Endothelial cell (in vitro differentiated cells): ENCODE measurements around the gene VPS54. TPM values are rescaled to one million over a fixed set of nuclear protein-coding genes. Genes with fewer than 3 reads are reported as not detected.

Experiments used
- DNase-seq: peaks from one replicate; pipeline ENCODE4 v3.0.0; 2021; ENCODE audit warnings: low spot score
- H3K27ac Mint-ChIP-seq: one replicate; pipeline ENCODE4 v1.8.0; 2021; ENCODE audit warnings: mixed read lengths, inconsistent platforms; ENCODE audit not compliant: unreplicated experiment
- H3K27me3 Mint-ChIP-seq: one replicate; pipeline ENCODE4 v1.8.0; 2021; ENCODE audit warnings: mild to moderate bottlenecking, moderate library complexity, mixed read lengths, inconsistent platforms; ENCODE audit not compliant: unreplicated experiment
- H3K36me3 Mint-ChIP-seq: one replicate; pipeline ENCODE4 v1.8.0; 2021; ENCODE audit warnings: mild to moderate bottlenecking, low read depth, mixed read lengths, inconsistent platforms; ENCODE audit not compliant: unreplicated experiment
- H3K4me1 Mint-ChIP-seq: one replicate; pipeline ENCODE4 v1.8.0; 2021; ENCODE audit warnings: mild to moderate bottlenecking, mixed read lengths, inconsistent platforms; ENCODE audit not compliant: unreplicated experiment
- H3K4me3 Mint-ChIP-seq: one replicate; pipeline ENCODE4 v1.8.0; 2021; ENCODE audit warnings: mild to moderate bottlenecking, mixed read lengths, inconsistent platforms; ENCODE audit not compliant: unreplicated experiment
- H3K9me3 Mint-ChIP-seq: one replicate; pipeline ENCODE4 v1.8.0; 2021; ENCODE audit warnings: mixed read lengths, inconsistent platforms; ENCODE audit not compliant: unreplicated experiment
- long read RNA-seq: library from polyadenylated mRNA; unstranded; transcript quantifications from one replicate; pipeline ENCODE4 v2.0.0, GENCODE V29; 2020; ENCODE audit not compliant: unreplicated experiment
- total RNA-seq: library from RNA; stranded (reverse); fragmentation: NEBNext Ultra II Directional; extraction: Animal tissue kit (Norgen Biotek cat#: 25700); gene quantifications from one replicate; pipeline ENCODE4 v1.2.1, GENCODE V29; 2021; ENCODE audit not compliant: unreplicated experiment
- TF ChIP-seq, protein P1 (sequence below): fragments of 200-600 bp; sonication (generic); IDR thresholded peaks from one replicate; pipeline ENCODE4 v1.5.0; 2021; ENCODE audit warnings: antibody characterized with exemption; ENCODE audit not compliant: unreplicated experiment

VPS54 gene, protein sequence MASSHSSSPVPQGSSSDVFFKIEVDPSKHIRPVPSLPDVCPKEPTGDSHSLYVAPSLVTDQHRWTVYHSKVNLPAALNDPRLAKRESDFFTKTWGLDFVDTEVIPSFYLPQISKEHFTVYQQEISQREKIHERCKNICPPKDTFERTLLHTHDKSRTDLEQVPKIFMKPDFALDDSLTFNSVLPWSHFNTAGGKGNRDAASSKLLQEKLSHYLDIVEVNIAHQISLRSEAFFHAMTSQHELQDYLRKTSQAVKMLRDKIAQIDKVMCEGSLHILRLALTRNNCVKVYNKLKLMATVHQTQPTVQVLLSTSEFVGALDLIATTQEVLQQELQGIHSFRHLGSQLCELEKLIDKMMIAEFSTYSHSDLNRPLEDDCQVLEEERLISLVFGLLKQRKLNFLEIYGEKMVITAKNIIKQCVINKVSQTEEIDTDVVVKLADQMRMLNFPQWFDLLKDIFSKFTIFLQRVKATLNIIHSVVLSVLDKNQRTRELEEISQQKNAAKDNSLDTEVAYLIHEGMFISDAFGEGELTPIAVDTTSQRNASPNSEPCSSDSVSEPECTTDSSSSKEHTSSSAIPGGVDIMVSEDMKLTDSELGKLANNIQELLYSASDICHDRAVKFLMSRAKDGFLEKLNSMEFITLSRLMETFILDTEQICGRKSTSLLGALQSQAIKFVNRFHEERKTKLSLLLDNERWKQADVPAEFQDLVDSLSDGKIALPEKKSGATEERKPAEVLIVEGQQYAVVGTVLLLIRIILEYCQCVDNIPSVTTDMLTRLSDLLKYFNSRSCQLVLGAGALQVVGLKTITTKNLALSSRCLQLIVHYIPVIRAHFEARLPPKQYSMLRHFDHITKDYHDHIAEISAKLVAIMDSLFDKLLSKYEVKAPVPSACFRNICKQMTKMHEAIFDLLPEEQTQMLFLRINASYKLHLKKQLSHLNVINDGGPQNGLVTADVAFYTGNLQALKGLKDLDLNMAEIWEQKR
- total RNA-seq: 13.6 TPM
- long read RNA-seq: 0 reads

DNA sequence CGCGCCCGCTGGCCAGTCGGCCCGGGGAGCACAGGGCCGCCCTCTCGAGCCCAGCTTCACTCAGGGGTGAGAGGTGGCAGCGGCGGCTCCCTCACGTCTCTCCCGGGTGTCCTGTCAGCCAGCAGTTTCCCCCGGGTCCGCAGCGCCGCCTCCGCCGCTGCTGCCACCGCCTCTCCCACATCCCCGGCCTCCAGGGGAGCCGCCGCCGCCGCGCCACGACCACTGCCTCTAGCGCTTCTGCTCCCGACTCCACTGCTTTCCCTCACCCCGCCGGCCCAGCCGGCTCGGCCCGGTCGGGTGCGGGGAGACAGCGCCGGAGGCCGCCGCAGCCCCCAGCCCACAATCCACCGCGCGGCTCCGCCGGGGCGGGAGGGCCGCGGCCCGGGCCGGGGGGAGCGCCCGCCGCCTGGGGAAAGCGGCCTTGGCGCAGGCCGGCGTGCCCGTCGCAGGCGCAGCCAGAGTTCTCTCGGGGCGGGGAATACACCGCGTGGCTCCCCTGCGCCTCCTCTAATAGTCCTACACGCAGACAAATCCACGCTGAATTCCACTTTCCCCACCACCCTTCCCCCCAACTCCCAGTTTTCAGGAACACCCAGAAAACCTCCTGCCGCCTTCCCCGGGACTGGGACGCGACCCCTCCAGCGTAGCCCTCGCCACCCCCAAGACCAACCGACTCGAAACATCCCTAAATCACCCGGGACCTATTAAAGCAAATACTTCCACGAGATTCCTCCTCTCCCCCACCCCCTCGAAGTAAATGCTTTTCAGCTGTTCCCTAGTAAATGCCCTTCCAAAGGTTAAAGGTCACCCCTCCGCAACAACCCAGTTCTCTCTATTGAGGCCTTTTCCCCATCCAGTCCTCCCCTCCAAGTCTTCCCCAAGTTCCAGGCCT lies at the start of gene VPS54:
Gene VPS54 (minus strand): TSS at position 346 of the 892 bp plus-strand sequence. CDS start 35,429 bp downstream, outside the sequence.
- Mint-ChIP-seq H3K27me3 (peaks cover 12% of the 10 kb centered on the region), H3K4me1 (peaks cover 32% of the 10 kb centered on the region), H3K36me3 (peaks cover 10% of the 10 kb centered on the region), H3K27ac (peak within 1 kb of the TSS; percentile 97), H3K4me3 (peak within 1 kb of the TSS; percentile 98), H3K9me3 (no peaks in the 10 kb centered on the region)
- peak; percentile 63 for DNase-seq
- TF ChIP-seq, protein P1, sequence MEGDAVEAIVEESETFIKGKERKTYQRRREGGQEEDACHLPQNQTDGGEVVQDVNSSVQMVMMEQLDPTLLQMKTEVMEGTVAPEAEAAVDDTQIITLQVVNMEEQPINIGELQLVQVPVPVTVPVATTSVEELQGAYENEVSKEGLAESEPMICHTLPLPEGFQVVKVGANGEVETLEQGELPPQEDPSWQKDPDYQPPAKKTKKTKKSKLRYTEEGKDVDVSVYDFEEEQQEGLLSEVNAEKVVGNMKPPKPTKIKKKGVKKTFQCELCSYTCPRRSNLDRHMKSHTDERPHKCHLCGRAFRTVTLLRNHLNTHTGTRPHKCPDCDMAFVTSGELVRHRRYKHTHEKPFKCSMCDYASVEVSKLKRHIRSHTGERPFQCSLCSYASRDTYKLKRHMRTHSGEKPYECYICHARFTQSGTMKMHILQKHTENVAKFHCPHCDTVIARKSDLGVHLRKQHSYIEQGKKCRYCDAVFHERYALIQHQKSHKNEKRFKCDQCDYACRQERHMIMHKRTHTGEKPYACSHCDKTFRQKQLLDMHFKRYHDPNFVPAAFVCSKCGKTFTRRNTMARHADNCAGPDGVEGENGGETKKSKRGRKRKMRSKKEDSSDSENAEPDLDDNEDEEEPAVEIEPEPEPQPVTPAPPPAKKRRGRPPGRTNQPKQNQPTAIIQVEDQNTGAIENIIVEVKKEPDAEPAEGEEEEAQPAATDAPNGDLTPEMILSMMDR: no peak

DNA sequence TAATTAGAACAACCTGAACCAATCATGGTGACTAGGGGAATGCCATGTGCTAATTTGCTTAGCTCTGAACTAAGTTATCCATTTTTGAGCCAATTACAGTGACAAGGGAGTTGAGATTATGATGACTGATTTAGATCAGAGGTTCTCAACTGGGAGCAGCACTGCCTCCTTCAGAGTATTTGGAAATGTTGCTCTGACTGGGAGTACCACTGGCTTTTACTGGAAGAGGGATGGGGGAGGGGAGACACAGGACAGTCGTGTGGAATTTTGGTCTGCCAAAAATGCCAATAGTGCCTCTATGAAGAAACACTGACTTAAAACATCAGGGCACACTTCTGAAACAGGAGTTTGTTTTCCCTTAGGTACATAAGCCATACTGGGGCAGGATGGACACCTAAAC lies 48.1 kb upstream of the VPS54 start:
- no peak overlapping the region for H3K27ac Mint-ChIP-seq
- H3K27me3 Mint-ChIP-seq: no peaks in the 10 kb centered on the region
- H3K9me3 Mint-ChIP-seq: no peaks in the 10 kb centered on the region
- no peak for DNase-seq
- peaks cover 5% of the 10 kb centered on the region for H3K36me3 Mint-ChIP-seq
- TF ChIP-seq, protein P1: no peak
- H3K4me3 Mint-ChIP-seq: no peak overlapping the region
- H3K4me1 Mint-ChIP-seq: peaks cover 11% of the 10 kb centered on the region

DNA sequence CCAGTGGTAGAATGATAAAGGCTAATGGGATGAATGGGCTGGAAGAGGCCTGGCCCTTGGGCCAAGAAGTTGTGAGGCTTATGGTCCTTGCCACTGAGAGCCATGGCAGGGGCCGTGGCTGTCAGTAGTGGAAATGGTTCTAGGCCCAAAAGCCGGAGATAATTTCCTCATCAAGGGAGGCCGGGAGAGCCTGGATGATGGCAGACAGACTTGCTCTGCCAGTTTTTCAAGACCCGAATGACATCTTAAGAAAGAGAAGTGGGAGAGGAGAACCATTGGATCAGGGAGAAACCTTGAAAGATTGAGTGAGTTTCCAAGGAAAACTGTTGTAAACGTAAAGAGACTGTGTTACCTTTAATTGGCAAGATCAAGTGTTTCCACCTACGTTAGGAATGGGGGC lies 46.3 kb upstream of the VPS54 start:
- TF ChIP-seq, protein P1: no peak
- Mint-ChIP-seq H3K4me1 (peaks cover 11% of the 10 kb centered on the region), H3K9me3 (no peaks in the 10 kb centered on the region), H3K36me3 (peaks cover 5% of the 10 kb centered on the region), H3K27me3 (peaks cover 2% of the 10 kb centered on the region), H3K27ac (no peak overlapping the region), H3K4me3 (no peak overlapping the region)
- no peak for DNase-seq

DNA sequence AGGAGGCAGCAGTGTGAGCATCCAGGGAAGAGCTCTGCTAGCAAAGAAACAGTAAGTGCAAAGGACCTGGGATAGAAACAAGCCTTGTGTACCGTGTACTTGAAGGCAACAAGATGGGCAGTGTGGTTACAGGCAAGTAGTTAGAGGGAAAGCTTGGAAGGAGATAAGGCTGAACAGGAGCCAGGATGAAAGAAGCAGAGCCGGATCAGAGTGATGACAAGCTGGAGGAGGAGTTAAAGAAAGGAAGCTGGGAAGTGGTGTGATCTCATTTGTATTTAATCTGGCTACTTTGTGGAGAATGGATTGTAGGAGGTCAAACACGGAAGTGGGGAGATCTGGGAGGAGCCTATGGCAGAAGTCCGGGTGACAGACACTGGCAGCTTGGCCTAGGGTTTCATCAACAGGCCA lies 44.7 kb upstream of the VPS54 start:
- Mint-ChIP-seq H3K27ac (peak overlapping the region; percentile 22), H3K4me3 (no peak overlapping the region), H3K9me3 (no peaks in the 10 kb centered on the region), H3K4me1 (peaks cover 11% of the 10 kb centered on the region), H3K36me3 (peaks cover 5% of the 10 kb centered on the region), H3K27me3 (peaks cover 2% of the 10 kb centered on the region)
- TF ChIP-seq, protein P1: no peak
- DNase-seq: no peak
